ENCODE data around the gene SCAMP2.

SCAMP2 gene

DNA sequence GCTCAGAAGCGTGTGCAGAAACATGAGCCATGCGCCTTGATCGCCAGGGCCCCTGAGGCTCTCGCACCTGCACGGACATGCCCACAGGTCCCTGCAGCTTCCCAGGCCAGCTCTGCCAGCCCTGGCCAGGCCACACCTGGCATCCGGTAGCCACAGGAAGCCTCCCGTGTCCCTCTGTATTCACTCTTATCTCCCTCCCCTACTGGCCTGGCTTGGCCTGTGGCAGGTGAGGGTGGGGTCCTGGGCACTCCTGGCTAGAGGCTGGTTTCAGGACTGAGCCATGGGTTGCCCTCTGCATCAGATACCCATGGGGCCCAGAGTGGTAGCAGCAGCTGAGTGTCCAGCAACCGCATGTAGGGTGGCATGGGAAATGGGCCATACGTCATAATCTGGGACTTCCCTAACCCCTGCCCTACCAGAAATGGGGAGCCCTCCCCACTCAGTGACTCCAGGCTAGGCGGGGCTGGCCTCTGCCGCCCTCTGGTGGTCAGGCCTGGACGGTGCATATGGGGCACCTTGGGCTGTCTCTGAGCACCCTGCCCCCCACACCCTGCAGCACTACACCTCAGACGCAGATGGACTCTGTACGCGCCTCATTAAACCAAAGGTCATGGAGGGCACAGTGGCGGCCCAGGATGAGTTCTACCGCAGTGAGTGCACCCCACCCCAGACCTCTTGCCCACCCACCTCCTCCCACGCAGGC, 73.2 kb downstream of the SCAMP2 start:
- Histone ChIP-seq H3K27ac (no peak overlapping the region), H3K9ac (ENCODE audit: insufficient read length) (no peak overlapping the region), H3K4me3 (no peak overlapping the region), H3K36me3 (ENCODE audit: insufficient read depth, low read length) (peaks cover 32% of the 10 kb centered on the region; the same call in 1 of the 2 replicates), H3K9me3 (ENCODE audit: low read depth, low read length) (no peaks in the 10 kb centered on the region)
- DNase-seq (ENCODE audit: low read depth, low spot score) = no peak
- TF ChIP-seq EZH2 (IDR thresholded peaks at IDR 0.05) = no peak
- TF ChIP-seq FOXP2 (optimal IDR thresholded peaks at IDR 0.05; ENCODE audit: control extremely low read depth, extremely low read length, insufficient read depth) = no peak
- no peak for TF ChIP-seq POLR2AphosphoS5 (IDR thresholded peaks at IDR 0.05; ENCODE audit: borderline replicate concordance, low read depth, low read length)

DNA sequence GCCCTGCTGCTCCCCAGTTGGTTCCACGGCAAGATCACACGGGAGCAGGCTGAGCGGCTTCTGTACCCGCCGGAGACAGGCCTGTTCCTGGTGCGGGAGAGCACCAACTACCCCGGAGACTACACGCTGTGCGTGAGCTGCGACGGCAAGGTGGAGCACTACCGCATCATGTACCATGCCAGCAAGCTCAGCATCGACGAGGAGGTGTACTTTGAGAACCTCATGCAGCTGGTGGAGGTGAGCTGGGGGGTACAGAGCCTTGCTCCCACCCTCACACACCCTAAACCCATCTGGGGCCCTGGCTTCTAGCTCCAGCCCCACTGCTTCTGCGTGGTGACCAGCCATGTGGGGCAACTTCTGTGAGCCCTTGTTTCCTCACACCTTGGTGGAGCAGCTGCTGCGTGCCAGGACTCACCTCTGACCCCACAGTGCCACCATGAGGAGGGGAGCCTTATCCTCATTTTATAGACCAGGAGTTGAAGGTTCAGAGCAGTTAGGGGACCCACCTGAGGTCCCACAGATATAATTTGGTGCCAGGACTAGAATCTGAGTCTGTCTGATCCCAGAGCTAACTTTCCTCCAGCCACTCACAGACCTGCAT, 73.8 kb downstream of the SCAMP2 start:
- no peaks in the 10 kb centered on the region for H3K9me3 ChIP-seq (ENCODE audit: low read depth, low read length)
- DNase-seq (ENCODE audit: low read depth, low spot score) = no peak
- TF ChIP-seq FOXP2 (optimal IDR thresholded peaks at IDR 0.05; ENCODE audit: control extremely low read depth, extremely low read length, insufficient read depth) (no peak), EZH2 (IDR thresholded peaks at IDR 0.05) (no peak), POLR2AphosphoS5 (IDR thresholded peaks at IDR 0.05; ENCODE audit: borderline replicate concordance, low read depth, low read length) (no peak)
- H3K27ac ChIP-seq = no peak overlapping the region
- no peak overlapping the region for H3K4me3 ChIP-seq
- H3K9ac ChIP-seq (ENCODE audit: insufficient read length) = no peak overlapping the region
- H3K36me3 ChIP-seq (ENCODE audit: insufficient read depth, low read length) = peaks cover 32% of the 10 kb centered on the region; the same call in 1 of the 2 replicates

DNA sequence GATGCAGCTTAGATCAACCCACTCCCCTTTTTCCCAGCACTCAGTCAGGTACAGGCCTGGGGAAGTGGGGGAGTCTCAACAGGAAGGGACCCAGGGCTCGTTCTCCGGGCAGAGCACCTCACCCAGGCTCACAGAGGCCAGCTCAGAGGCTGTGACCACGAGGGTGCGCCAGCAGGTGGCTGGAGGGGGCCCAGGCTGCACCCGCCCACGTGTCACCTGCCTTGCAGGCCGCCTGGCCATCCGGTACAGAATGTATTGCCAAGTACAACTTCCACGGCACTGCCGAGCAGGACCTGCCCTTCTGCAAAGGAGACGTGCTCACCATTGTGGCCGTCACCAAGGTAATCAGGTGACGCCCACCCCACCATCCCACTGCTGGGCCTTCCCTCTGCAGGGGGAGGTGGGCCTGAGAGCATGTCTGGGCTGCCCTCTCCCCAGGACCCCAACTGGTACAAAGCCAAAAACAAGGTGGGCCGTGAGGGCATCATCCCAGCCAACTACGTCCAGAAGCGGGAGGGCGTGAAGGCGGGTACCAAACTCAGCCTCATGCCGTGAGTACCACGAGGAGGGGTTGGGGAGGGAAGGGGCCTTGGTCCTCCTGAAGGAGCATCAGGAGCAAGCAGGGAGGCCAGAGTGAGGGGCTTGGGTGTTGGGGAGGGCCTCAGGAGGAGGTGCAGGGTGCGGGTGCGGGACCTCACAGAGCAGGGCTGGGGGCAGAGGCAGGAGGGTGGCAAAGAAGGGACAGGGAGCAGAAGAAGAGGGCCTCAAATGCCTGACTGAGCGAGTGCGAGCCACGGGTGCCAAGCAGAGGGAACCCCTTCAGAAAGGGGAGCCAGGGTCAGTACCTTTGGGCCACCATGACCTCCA, 74.5 kb downstream of the SCAMP2 start:
- H3K4me3 ChIP-seq = no peak overlapping the region
- no peak for DNase-seq (ENCODE audit: low read depth, low spot score)
- no peak for TF ChIP-seq EZH2 (IDR thresholded peaks at IDR 0.05)
- H3K9ac ChIP-seq (ENCODE audit: insufficient read length) = no peak overlapping the region
- no peaks in the 10 kb centered on the region for H3K9me3 ChIP-seq (ENCODE audit: low read depth, low read length)
- no peak overlapping the region for H3K27ac ChIP-seq
- H3K36me3 ChIP-seq (ENCODE audit: insufficient read depth, low read length) = peaks cover 32% of the 10 kb centered on the region; the same call in 1 of the 2 replicates

DNA sequence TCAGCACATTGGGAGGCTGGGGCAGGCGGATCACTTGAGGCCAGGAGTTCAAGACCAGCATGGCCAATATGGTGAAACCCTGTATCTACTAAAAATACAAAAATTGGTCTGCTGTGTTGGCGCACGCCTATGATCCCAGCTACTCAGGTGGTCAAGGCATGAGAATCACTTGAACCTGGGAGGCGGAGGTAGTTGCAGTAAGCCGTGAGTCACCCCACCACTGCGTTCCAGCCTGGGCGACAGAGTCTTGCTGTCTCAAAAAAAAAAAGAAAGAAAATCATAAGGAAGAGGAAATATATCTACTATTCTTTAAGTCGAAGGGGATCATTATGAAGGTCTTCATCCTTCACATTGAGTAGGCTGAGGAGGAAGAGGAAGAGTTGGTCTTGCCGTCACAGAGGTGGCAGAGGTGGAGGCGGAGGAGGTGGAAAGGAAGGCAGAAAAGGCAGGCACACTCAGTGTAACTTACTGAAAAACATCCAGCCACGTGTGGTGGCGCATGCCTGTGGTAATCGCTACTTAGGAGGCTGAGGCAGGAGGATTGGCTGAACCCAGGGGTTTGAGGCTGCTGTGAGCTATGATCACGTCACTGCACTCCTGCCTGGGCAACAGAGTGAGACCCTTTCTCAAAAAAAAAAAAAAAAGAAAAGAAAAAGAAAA, 77.1 kb downstream of the SCAMP2 start:
- TF ChIP-seq POLR2AphosphoS5 (IDR thresholded peaks at IDR 0.05; ENCODE audit: borderline replicate concordance, low read depth, low read length) (no peak), EZH2 (IDR thresholded peaks at IDR 0.05) (no peak), FOXP2 (optimal IDR thresholded peaks at IDR 0.05; ENCODE audit: control extremely low read depth, extremely low read length, insufficient read depth) (no peak)
- H3K36me3 ChIP-seq (ENCODE audit: insufficient read depth, low read length) = peaks cover 16% of the 10 kb centered on the region; the same call in 1 of the 2 replicates
- H3K9ac ChIP-seq (ENCODE audit: insufficient read length) = no peak overlapping the region
- H3K27ac ChIP-seq = no peak overlapping the region
- H3K9me3 ChIP-seq (ENCODE audit: low read depth, low read length) = no peaks in the 10 kb centered on the region
- DNase-seq (ENCODE audit: low read depth, low spot score) = no peak
- no peak overlapping the region for H3K4me3 ChIP-seq

DNA sequence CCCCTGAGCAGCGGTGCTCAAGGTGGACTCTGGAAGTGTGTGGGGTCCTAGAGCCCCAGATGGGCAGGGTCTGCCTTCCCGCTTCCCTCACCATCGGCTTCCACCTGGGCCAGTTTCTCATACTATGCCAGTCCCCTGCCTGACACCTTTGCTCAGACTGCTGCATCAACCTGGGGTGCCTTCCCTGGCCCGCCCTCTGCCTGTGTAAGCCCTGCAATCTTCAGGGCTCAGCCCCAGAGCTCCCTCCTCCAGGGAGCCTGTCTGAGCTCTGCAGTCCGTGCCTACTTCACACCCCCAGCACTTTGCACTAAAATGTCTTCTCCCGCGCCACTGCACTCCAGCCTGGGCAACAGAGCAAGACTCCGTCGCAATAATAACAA, 78.2 kb downstream of the SCAMP2 start:
- Histone ChIP-seq H3K4me3 (no peak overlapping the region), H3K27ac (no peak overlapping the region), H3K36me3 (ENCODE audit: insufficient read depth, low read length) (peaks cover 7% of the 10 kb centered on the region; the same call in 1 of the 2 replicates), H3K9me3 (ENCODE audit: low read depth, low read length) (no peaks in the 10 kb centered on the region), H3K9ac (ENCODE audit: insufficient read length) (no peak overlapping the region)
- DNase-seq (ENCODE audit: low read depth, low spot score) = no peak
- no peak for TF ChIP-seq POLR2AphosphoS5 (IDR thresholded peaks at IDR 0.05; ENCODE audit: borderline replicate concordance, low read depth, low read length)
- TF ChIP-seq EZH2 (IDR thresholded peaks at IDR 0.05) = no peak
- TF ChIP-seq FOXP2 (optimal IDR thresholded peaks at IDR 0.05; ENCODE audit: control extremely low read depth, extremely low read length, insufficient read depth) = no peak

DNA sequence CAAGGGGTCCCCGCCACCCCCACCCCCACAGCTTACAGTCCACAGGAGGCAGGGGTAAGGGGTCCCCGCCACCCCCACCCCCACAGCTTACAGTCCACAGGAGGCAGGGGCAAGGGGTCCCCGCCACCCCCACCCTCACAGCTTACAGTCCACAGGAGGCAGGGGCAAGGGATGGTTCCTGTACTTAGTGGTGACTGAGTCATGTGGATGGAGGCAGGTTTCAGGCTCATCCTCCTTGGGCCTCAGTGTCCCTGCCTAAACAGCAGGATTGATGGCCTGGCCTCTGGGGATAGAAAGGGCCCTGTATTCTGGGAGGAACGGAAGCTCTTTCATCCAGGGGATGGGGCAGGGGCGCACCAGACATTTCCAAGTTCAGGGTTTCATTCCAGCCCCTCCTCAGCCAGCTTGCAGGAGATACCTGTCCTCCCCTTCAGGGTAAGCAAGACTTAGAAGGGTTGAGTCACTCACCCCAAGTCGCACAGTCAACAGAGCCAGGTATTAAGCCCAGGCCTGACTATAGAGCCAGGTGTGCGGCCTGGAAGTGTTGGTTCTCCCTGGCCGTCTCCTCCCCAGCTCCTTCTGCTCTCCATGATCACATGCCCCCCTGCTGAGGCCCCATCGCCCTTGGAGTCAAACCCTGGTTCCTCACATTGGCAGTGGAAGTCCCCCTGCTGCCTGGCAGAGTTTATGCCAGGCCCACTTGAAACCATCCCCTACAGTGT, 78.8 kb downstream of the SCAMP2 start:
- TF ChIP-seq FOXP2 (optimal IDR thresholded peaks at IDR 0.05; ENCODE audit: control extremely low read depth, extremely low read length, insufficient read depth) (no peak), EZH2 (IDR thresholded peaks at IDR 0.05) (no peak), POLR2AphosphoS5 (IDR thresholded peaks at IDR 0.05; ENCODE audit: borderline replicate concordance, low read depth, low read length) (no peak)
- Histone ChIP-seq H3K36me3 (ENCODE audit: insufficient read depth, low read length) (peaks cover 2% of the 10 kb centered on the region; the same call in 1 of the 2 replicates), H3K9me3 (ENCODE audit: low read depth, low read length) (no peaks in the 10 kb centered on the region), H3K4me3 (no peak overlapping the region), H3K27ac (no peak overlapping the region), H3K9ac (ENCODE audit: insufficient read length) (no peak overlapping the region)
- no peak for DNase-seq (ENCODE audit: low read depth, low spot score)

All from SK-N-MC (cell line).